PFSK-1 (cell line): Measurements from ENCODE around the gene PCNT.

Experiments used
- POLR2AphosphoS5 ChIP-seq: IDR thresholded peaks from 2 replicates; pipeline ENCODE4 v1.6.1; 2012; ENCODE audit warnings: low read depth, mild to moderate bottlenecking, control low read depth, low read length, moderate library complexity
- TAF1 ChIP-seq: IDR thresholded peaks from 2 replicates; pipeline ENCODE4 v1.6.1; 2012; ENCODE audit warnings: low read length, control low read depth, borderline replicate concordance; ENCODE audit not compliant: insufficient read depth
- TF ChIP-seq, protein P1 (sequence below), 2 experiments: IDR thresholded peaks; 2 replicates each; pipeline versions ENCODE4 v1.6.1 to v1.8.0; 2011 to 2012; ENCODE audit warnings: low read depth in 2 of 2, low read length in 2 of 2, control low read depth in 1 of 2, inconsistent platforms in 1 of 2, mild to moderate bottlenecking in 1 of 2, moderate library complexity in 1 of 2; ENCODE audit not compliant: insufficient read depth in 1 of 2

DNA sequence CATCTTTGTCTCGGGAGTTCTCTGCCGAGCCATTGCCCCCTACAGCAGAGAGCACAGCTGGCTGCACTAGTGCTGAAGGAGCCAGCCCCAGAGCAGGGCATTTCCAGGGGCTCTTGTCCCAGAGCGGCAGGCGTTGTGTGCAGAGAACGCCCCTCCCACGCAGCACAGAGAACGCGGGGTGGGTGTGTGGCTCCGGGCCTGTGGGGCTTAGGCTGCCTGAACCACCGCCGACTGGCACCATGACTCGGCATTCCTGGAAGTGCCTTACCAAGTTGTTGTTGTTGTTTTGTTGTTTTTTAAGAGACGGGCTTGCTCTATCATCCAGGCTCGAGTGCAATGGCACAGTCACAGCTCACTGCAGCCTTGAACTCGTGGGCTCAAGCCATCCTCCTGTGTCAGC is 119.0 kb downstream of the PCNT start:
- TF ChIP-seq POLR2AphosphoS5 (no peak), TAF1 (no peak)
- TF ChIP-seq, protein P1, sequence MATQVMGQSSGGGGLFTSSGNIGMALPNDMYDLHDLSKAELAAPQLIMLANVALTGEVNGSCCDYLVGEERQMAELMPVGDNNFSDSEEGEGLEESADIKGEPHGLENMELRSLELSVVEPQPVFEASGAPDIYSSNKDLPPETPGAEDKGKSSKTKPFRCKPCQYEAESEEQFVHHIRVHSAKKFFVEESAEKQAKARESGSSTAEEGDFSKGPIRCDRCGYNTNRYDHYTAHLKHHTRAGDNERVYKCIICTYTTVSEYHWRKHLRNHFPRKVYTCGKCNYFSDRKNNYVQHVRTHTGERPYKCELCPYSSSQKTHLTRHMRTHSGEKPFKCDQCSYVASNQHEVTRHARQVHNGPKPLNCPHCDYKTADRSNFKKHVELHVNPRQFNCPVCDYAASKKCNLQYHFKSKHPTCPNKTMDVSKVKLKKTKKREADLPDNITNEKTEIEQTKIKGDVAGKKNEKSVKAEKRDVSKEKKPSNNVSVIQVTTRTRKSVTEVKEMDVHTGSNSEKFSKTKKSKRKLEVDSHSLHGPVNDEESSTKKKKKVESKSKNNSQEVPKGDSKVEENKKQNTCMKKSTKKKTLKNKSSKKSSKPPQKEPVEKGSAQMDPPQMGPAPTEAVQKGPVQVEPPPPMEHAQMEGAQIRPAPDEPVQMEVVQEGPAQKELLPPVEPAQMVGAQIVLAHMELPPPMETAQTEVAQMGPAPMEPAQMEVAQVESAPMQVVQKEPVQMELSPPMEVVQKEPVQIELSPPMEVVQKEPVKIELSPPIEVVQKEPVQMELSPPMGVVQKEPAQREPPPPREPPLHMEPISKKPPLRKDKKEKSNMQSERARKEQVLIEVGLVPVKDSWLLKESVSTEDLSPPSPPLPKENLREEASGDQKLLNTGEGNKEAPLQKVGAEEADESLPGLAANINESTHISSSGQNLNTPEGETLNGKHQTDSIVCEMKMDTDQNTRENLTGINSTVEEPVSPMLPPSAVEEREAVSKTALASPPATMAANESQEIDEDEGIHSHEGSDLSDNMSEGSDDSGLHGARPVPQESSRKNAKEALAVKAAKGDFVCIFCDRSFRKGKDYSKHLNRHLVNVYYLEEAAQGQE (IDR thresholded peaks at IDR 0.05; ENCODE audit: insufficient read depth in 1 of 2, low read depth in 2 of 2, low read length in 2 of 2): no peak
